B cell (primary cell): ENCODE measurements around the gene CLCA1. TPM values are rescaled to one million over a fixed set of nuclear protein-coding genes. Genes with fewer than 3 reads are reported as not detected.

ENCODE experiments used
- ATAC-seq: fragments of 200-7000 bp; cut with Tn5 transposase; one replicate; pipeline ENCODE4 v1.10.0; 2021; ENCODE audit warnings: low read depth, mild to moderate bottlenecking, moderate number of reproducible peaks, moderate library complexity
- CTCF ChIA-PET: fragments of 350-600 bp; sonication (Branson Sonifier 250); formaldehyde crosslinking; loops from one replicate; lab custom pipeline; 2021; ENCODE audit warnings: antibody characterized with exemption, inconsistent platforms; lab: Charles Lee
- POLR2A ChIA-PET: fragments of 350-600 bp; sonication (Branson Sonifier 250); formaldehyde crosslinking; loops from one replicate; lab custom pipeline; 2021; ENCODE audit warnings: antibody characterized with exemption; lab: Charles Lee
- DNase-seq: peaks from one replicate; pipeline ENCODE4 v3.0.0; 2013
- H2AFZ ChIP-seq: 2 replicates; pipeline ENCODE4 v1.6.1; 2012; ENCODE audit warnings: mild to moderate bottlenecking, low read depth, low read length; ENCODE audit not compliant: insufficient read depth, poor library complexity, severe bottlenecking
- H3K27ac ChIP-seq, 2 donors: 1 replicate in 1 of 2; 2 replicates in 1 of 2; pipeline ENCODE4 v1.5.1; 2012 to 2013; ENCODE audit warnings: low read length in 2 of 2, mild to moderate bottlenecking in 2 of 2, moderate library complexity in 1 of 2
- H3K27me3 ChIP-seq, 4 experiments: fragments of 200-600 bp in 1 of 4; sonication (generic) in 1 of 4; replicated peaks in 1 of 4; 1 replicate in 2 of 4; 2 replicates in 2 of 4; pipeline versions ENCODE4 v1.6.1 to v1.7.0; 2013 to 2016; ENCODE audit warnings: low read length in 3 of 4, mild to moderate bottlenecking in 2 of 4, mixed read lengths in 1 of 4, moderate library complexity in 1 of 4; ENCODE audit not compliant: insufficient read depth in 4 of 4, control insufficient read depth in 3 of 4; ENCODE audit errors: control extremely low read depth in 1 of 4
- H3K36me3 ChIP-seq, 2 experiments: replicated peaks in 1 of 2; 1 replicate in 1 of 2; 2 replicates in 1 of 2; pipeline versions ENCODE4 v1.6.1 to v1.7.1; 2013; ENCODE audit warnings: low read length in 1 of 2; ENCODE audit not compliant: insufficient read depth in 2 of 2, control insufficient read depth in 1 of 2; ENCODE audit errors: control extremely low read depth in 1 of 2, extremely low read depth in 1 of 2
- H3K4me1 ChIP-seq, 2 donors: fragments of 200-600 bp in 1 of 2; sonication (generic) in 1 of 2; 1 replicate in 1 of 2; 2 replicates in 1 of 2; pipeline versions ENCODE4 v1.5.1 to v1.6.1; 2013 to 2017; ENCODE audit warnings: low read length in 2 of 2; ENCODE audit not compliant: control insufficient read depth in 2 of 2, insufficient read depth in 2 of 2
- H3K4me2 ChIP-seq: replicated peaks from 2 replicates; pipeline ENCODE3; 2012; ENCODE audit warnings: mild to moderate bottlenecking, low read depth, low read length; ENCODE audit not compliant: poor library complexity, severe bottlenecking
- H3K4me3 ChIP-seq, 5 experiments: fragments of 200-600 bp in 1 of 5; sonication (generic) in 1 of 5; 1 replicate in 3 of 5; 2 replicates in 2 of 5; pipeline versions ENCODE4 v1.5.1 to v1.7.0; 2011 to 2016; ENCODE audit warnings: low read length in 4 of 5, mild to moderate bottlenecking in 4 of 5, low read depth in 2 of 5, control low read depth in 1 of 5, moderate library complexity in 1 of 5; ENCODE audit not compliant: insufficient read depth in 1 of 5; ENCODE audit errors: control extremely low read depth in 1 of 5, extremely low read depth in 1 of 5
- H3K79me2 ChIP-seq: fragments of 200-600 bp; sonication (generic); one replicate; pipeline ENCODE4 v1.6.0; 2016; ENCODE audit warnings: low read length; ENCODE audit not compliant: control insufficient read depth, insufficient read depth
- H3K9ac ChIP-seq: fragments of 200-600 bp; sonication (generic); 2 replicates; pipeline ENCODE4 v1.6.1; 2017; ENCODE audit warnings: mild to moderate bottlenecking, low read length, moderate library complexity
- H3K9me3 ChIP-seq, 3 donors: one replicate each; pipeline versions ENCODE4 v1.6.1 to v1.7.1; 2013; ENCODE audit warnings: low read length in 2 of 3; ENCODE audit not compliant: control insufficient read depth in 2 of 3, insufficient read depth in 1 of 3; ENCODE audit errors: control extremely low read depth in 1 of 3
- H4K20me1 ChIP-seq: 2 replicates; pipeline ENCODE4 v1.6.0; 2012; ENCODE audit warnings: mild to moderate bottlenecking, low read length; ENCODE audit not compliant: insufficient read depth, control insufficient read depth, poor library complexity, severe bottlenecking
- H3K27ac Mint-ChIP-seq: one replicate; pipeline ENCODE4 v1.8.0; 2021; ENCODE audit warnings: mixed read lengths
- H3K27me3 Mint-ChIP-seq: one replicate; pipeline ENCODE4 v1.8.0; 2021; ENCODE audit warnings: mixed read lengths
- H3K4me1 Mint-ChIP-seq: one replicate; pipeline ENCODE4 v1.8.0; 2021; ENCODE audit warnings: mixed read lengths
- H3K4me3 Mint-ChIP-seq: one replicate; pipeline ENCODE4 v1.8.0; 2021; ENCODE audit warnings: mixed read lengths
- H3K9me3 Mint-ChIP-seq: one replicate; pipeline ENCODE4 v1.8.0; 2022; ENCODE audit warnings: mixed read lengths; ENCODE audit not compliant: insufficient read depth
- EZH2 ChIP-seq: IDR thresholded peaks from 2 replicates; pipeline ENCODE4 v1.6.1; 2012; ENCODE audit warnings: borderline replicate concordance, low read depth, mild to moderate bottlenecking, moderate library complexity, low read length; ENCODE audit not compliant: insufficient read depth, poor library complexity, severe bottlenecking
- whole genome bisulfite sequencing: methylation state at CpG from one replicate; pipeline ENCODE4 v1.1.5; 2013; ENCODE audit warnings: missing lambda C conversion rate; ENCODE audit not compliant: insufficient coverage; 5-methylcytosine and 5-hydroxymethylcytosine counted together
- intact Hi-C: fragments of 100-400 bp; cut with micrococcal nuclease; formaldehyde crosslinking; loops from one replicate; pipeline ENCODE4 v1.10.0; 2022
- polyA plus RNA-seq: library from polyadenylated mRNA; depleted of rRNA; stranded (reverse); fragments of >200 nt; gene quantifications from 2 replicates; pipeline ENCODE4 v1.2.3, GENCODE V29; 2012
- total RNA-seq, 2 donors: library from RNA; stranded (reverse); fragments of 120-200 nt in 1 of 2; gene quantifications; 1 replicate in 1 of 2; 2 replicates in 1 of 2; pipeline versions ENCODE4 v1.2.3 to v1.2.4, GENCODE V29; 2013 to 2022
- TF ChIP-seq, protein P1 (sequence below): fragments of 200-600 bp; IDR thresholded peaks from one replicate; pipeline ENCODE4 v1.8.0; 2022; ENCODE audit warnings: antibody characterized with exemption, mild to moderate bottlenecking

Gene CLCA1
- total and polyA plus RNA-seq, 2 donors (not counting 1 experiment from before 2014, with no cell fraction given) = not detected

DNA sequence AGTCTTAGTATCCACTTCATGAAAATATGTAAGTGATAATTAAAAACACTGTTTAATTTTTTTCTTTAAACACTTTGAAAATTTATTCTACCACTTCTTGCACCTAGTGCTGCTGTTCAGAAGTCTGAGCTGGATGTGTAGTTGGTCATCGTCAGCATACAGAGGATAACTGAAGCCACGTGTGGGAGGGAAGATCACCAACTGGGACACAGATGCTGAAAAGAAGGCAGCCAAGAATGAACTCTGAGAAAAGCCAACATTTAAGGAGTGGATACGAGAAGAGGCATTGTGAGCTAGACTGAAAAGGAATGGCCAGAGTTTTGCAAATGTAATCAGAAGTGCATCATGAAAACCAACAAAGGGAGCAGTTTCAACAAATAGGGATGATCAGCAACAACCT is 53.5 kb downstream of the CLCA1 start:
- Histone ChIP-seq H3K36me3 (no peaks in the 10 kb centered on the region), H3K4me2 (no peak overlapping the region), H2AFZ (no peak overlapping the region), H3K4me3 (no peak overlapping the region), H3K4me1 (no peaks in the 10 kb centered on the region), H3K27me3 (peaks cover 0 to 5% (median 0%) of the 10 kb centered on the region in 4 experiments), H3K79me2 (no peaks in the 10 kb centered on the region), H3K9ac (no peak overlapping the region), H3K9me3 (peaks cover 0 to 11% (median 0%) of the 10 kb centered on the region in 3 donors), H4K20me1 (no peaks in the 10 kb centered on the region), H3K27ac (no peak overlapping the region)
- intact Hi-C loops = no loop called here
- H3K9me3 Mint-ChIP-seq = no peaks in the 10 kb centered on the region
- ATAC-seq (no peak), DNase-seq (no peak)
- H3K27me3 Mint-ChIP-seq = no peaks in the 10 kb centered on the region
- ChIA-PET POLR2A (no interaction called here), CTCF (no interaction called here)
- no peak overlapping the region for H3K27ac Mint-ChIP-seq
- WGBS = 97% methylated on average over 2 of the region's 3 CpGs
- TF ChIP-seq EZH2 = no peak
- TF ChIP-seq, protein P1, sequence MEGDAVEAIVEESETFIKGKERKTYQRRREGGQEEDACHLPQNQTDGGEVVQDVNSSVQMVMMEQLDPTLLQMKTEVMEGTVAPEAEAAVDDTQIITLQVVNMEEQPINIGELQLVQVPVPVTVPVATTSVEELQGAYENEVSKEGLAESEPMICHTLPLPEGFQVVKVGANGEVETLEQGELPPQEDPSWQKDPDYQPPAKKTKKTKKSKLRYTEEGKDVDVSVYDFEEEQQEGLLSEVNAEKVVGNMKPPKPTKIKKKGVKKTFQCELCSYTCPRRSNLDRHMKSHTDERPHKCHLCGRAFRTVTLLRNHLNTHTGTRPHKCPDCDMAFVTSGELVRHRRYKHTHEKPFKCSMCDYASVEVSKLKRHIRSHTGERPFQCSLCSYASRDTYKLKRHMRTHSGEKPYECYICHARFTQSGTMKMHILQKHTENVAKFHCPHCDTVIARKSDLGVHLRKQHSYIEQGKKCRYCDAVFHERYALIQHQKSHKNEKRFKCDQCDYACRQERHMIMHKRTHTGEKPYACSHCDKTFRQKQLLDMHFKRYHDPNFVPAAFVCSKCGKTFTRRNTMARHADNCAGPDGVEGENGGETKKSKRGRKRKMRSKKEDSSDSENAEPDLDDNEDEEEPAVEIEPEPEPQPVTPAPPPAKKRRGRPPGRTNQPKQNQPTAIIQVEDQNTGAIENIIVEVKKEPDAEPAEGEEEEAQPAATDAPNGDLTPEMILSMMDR = no peak
- H3K4me1 Mint-ChIP-seq = no peaks in the 10 kb centered on the region
- no peak overlapping the region for H3K4me3 Mint-ChIP-seq

DNA sequence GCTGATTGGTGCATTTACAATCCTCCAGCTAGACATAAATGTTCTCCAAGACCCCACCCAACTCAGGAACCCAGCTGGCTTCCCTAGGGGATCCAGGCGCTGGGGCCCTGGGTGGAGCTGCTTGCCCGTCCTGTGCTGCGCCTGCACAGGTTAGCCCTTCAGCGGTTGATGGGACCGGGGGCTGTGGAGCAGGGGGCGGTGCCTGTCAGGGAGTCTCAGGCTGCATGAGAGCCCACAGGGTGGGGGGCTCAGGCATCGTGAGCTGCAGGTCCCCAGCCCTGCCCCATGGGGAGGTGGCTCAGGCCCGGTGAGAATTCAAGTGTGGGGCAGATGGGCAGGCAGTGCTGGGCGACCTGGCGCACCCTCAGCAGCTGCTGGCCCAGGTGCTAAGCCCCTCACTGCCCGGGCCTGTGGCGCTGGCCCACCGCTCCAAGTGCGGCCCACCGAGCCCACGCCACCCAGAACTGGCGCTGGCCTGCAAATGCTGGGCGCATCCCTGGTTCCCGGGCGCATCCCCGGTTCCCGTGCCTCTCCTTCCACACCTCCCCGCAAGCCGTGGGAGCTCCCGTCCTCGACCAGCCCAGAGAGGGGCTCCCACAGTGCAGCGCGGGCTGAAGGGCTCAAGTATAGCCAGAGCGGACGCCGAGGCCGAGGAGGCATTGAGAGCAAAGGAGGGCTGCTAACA is 55.1 kb downstream of the CLCA1 start:
- Histone ChIP-seq H3K27ac (no peak overlapping the region), H2AFZ (no peak overlapping the region), H4K20me1 (no peaks in the 10 kb centered on the region), H3K9me3 (peaks cover 0 to 11% (median 0%) of the 10 kb centered on the region in 3 donors), H3K9ac (no peak overlapping the region), H3K36me3 (no peaks in the 10 kb centered on the region), H3K79me2 (no peaks in the 10 kb centered on the region), H3K4me2 (no peak overlapping the region), H3K27me3 (peaks cover 0 to 5% (median 0%) of the 10 kb centered on the region in 4 experiments), H3K4me3 (no peak overlapping the region), H3K4me1 (no peaks in the 10 kb centered on the region)
- DNase-seq = no peak
- ChIA-PET CTCF (no interaction called here), POLR2A (no interaction called here)
- Mint-ChIP-seq H3K27me3 (no peaks in the 10 kb centered on the region), H3K9me3 (no peaks in the 10 kb centered on the region), H3K4me1 (no peaks in the 10 kb centered on the region), H3K4me3 (no peak overlapping the region), H3K27ac (no peak overlapping the region)
- intact Hi-C loops = no loop called here
- 96% methylated on average over 24 of the region's 32 CpGs for WGBS
- no peak for ATAC-seq
- TF ChIP-seq, protein P1 = no peak
- no peak for TF ChIP-seq EZH2
